Measurements from ENCODE around the gene PRCD.

Gene PRCD

GRCh38 chr17:76535788-76536510 is 3.9 kb upstream of the PRCD start:
- Histone ChIP-seq H3K27ac (ENCODE audit: insufficient read depth, low read length, poor library complexity, severe bottlenecking) (no peak overlapping the region), H3K9me3 (ENCODE audit: control insufficient read depth, low read length) (no peaks in the 10 kb centered on the region), H3K27me3 (replicated peaks; ENCODE audit: control insufficient read depth, insufficient read depth, low read length, poor library complexity, severe bottlenecking) (peaks cover 22% of the 10 kb centered on the region), H3K4me1 (ENCODE audit: control insufficient read depth, insufficient read depth, low read length, poor library complexity, severe bottlenecking) (peaks cover 14% of the 10 kb centered on the region), H3K36me3 (ENCODE audit: control insufficient read depth, insufficient read depth, low read length) (no peaks in the 10 kb centered on the region), H3K4me3 (ENCODE audit: insufficient read depth, low read depth, low read length, poor library complexity, severe bottlenecking) (no peak overlapping the region)
- no peak for DNase-seq

GRCh38 chr17:76536511-76537287 is 3.1 kb upstream of the PRCD start:
- H3K27me3 ChIP-seq (replicated peaks; ENCODE audit: control insufficient read depth, insufficient read depth, low read length, poor library complexity, severe bottlenecking): peaks cover 22% of the 10 kb centered on the region
- H3K4me1 ChIP-seq (ENCODE audit: control insufficient read depth, insufficient read depth, low read length, poor library complexity, severe bottlenecking): peaks cover 14% of the 10 kb centered on the region
- no peaks in the 10 kb centered on the region for H3K36me3 ChIP-seq (ENCODE audit: control insufficient read depth, insufficient read depth, low read length)
- no peak for DNase-seq
- H3K4me3 ChIP-seq (ENCODE audit: insufficient read depth, low read depth, low read length, poor library complexity, severe bottlenecking): no peak overlapping the region
- no peak overlapping the region for H3K27ac ChIP-seq (ENCODE audit: insufficient read depth, low read length, poor library complexity, severe bottlenecking)
- no peaks in the 10 kb centered on the region for H3K9me3 ChIP-seq (ENCODE audit: control insufficient read depth, low read length)

DNA sequence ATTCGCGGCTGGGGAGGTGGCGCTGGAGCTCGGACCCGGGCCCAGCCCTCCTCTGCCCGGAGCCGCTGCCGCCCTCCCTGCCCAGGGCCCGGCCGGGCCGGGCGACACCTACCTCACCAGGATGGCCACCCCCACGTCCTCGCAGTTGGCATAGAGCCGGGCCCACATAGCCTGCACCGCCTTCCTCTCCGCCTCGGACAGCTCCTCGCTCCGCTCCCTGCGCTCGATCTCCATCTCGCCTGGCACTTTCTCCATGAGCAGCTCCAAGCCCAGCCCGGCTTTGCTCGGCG is 2.6 kb upstream of the PRCD start:
- Histone ChIP-seq H3K9me3 (ENCODE audit: control insufficient read depth, low read length) (no peaks in the 10 kb centered on the region), H3K27ac (ENCODE audit: insufficient read depth, low read length, poor library complexity, severe bottlenecking) (no peak overlapping the region), H3K4me1 (ENCODE audit: control insufficient read depth, insufficient read depth, low read length, poor library complexity, severe bottlenecking) (peaks cover 14% of the 10 kb centered on the region), H3K4me3 (ENCODE audit: insufficient read depth, low read depth, low read length, poor library complexity, severe bottlenecking) (no peak overlapping the region), H3K27me3 (replicated peaks; ENCODE audit: control insufficient read depth, insufficient read depth, low read length, poor library complexity, severe bottlenecking) (peaks cover 22% of the 10 kb centered on the region), H3K36me3 (ENCODE audit: control insufficient read depth, insufficient read depth, low read length) (no peaks in the 10 kb centered on the region)
- no peak for DNase-seq

- no peak for DNase-seq
- Histone ChIP-seq H3K4me3 (ENCODE audit: insufficient read depth, low read depth, low read length, poor library complexity, severe bottlenecking) (no peak within 1 kb of the TSS), H3K36me3 (ENCODE audit: control insufficient read depth, insufficient read depth, low read length) (no peaks in the 10 kb centered on the region), H3K4me1 (ENCODE audit: control insufficient read depth, insufficient read depth, low read length, poor library complexity, severe bottlenecking) (peaks cover 14% of the 10 kb centered on the region), H3K27ac (ENCODE audit: insufficient read depth, low read length, poor library complexity, severe bottlenecking) (no peak within 1 kb of the TSS), H3K9me3 (ENCODE audit: control insufficient read depth, low read length) (no peaks in the 10 kb centered on the region), H3K27me3 (replicated peaks; ENCODE audit: control insufficient read depth, insufficient read depth, low read length, poor library complexity, severe bottlenecking) (peaks cover 25% of the 10 kb centered on the region)
Observed at GRCh38 chr17:76537578-76538280, 2.1 kb upstream of the PRCD start, which contains the start of gene CYGB. Gene CYGB, minus strand, starts transcription at chr17:76537709. Its CDS starts 167 bp downstream, at chr17:76537542.

DNA sequence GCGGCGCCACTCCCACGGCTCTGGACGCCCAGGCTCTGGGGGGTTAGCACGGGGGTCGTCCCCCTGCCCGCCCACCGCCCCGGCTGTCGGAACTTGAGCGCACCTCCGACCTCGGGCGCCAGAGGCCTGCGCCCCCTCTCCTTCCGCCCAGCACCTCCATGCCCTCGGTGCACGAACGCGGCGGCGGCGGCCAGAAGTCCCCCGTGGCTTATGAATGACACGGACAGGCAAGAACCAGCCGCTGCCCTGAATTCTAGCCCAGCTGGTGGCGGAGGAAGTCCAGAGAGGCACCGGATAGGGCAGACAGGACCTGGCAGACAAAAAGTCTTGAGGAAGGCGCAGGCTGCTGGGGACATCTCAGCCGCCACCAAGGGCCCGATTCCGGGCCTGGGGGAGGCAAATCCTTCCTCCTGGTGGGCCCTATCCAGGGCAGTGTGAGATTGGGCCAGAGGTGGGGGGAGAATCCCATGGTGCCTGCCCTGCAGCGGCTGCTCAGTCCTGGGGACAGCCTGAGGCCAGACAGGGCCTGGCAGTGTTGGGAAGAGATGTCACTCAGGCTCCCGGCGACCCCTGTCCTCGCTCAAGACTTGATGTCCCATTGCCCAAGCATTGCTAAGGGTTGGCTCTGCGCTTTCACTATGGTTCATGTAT is 1.4 kb upstream of the PRCD start:
- H3K27me3 ChIP-seq (replicated peaks; ENCODE audit: control insufficient read depth, insufficient read depth, low read length, poor library complexity, severe bottlenecking): peaks cover 25% of the 10 kb centered on the region
- H3K4me1 ChIP-seq (ENCODE audit: control insufficient read depth, insufficient read depth, low read length, poor library complexity, severe bottlenecking): peaks cover 14% of the 10 kb centered on the region
- H3K27ac ChIP-seq (ENCODE audit: insufficient read depth, low read length, poor library complexity, severe bottlenecking): no peak overlapping the region
- H3K36me3 ChIP-seq (ENCODE audit: control insufficient read depth, insufficient read depth, low read length): no peaks in the 10 kb centered on the region
- H3K4me3 ChIP-seq (ENCODE audit: insufficient read depth, low read depth, low read length, poor library complexity, severe bottlenecking): no peak overlapping the region
- H3K9me3 ChIP-seq (ENCODE audit: control insufficient read depth, low read length): no peaks in the 10 kb centered on the region
- DNase-seq: no peak

- Histone ChIP-seq H3K27ac (ENCODE audit: insufficient read depth, low read length, poor library complexity, severe bottlenecking) (no peak overlapping the region), H3K27me3 (replicated peaks; ENCODE audit: control insufficient read depth, insufficient read depth, low read length, poor library complexity, severe bottlenecking) (peaks cover 25% of the 10 kb centered on the region), H3K4me1 (ENCODE audit: control insufficient read depth, insufficient read depth, low read length, poor library complexity, severe bottlenecking) (peaks cover 14% of the 10 kb centered on the region), H3K36me3 (ENCODE audit: control insufficient read depth, insufficient read depth, low read length) (no peaks in the 10 kb centered on the region), H3K9me3 (ENCODE audit: control insufficient read depth, low read length) (no peaks in the 10 kb centered on the region), H3K4me3 (ENCODE audit: insufficient read depth, low read depth, low read length, poor library complexity, severe bottlenecking) (no peak overlapping the region)
- no peak for DNase-seq
Observed at GRCh38 chr17:76538941-76539570, 788 bp upstream of the PRCD start.

- Histone ChIP-seq H3K9me3 (ENCODE audit: control insufficient read depth, low read length) (no peaks in the 10 kb centered on the region), H3K4me3 (ENCODE audit: insufficient read depth, low read depth, low read length, poor library complexity, severe bottlenecking) (no peak overlapping the region), H3K4me1 (ENCODE audit: control insufficient read depth, insufficient read depth, low read length, poor library complexity, severe bottlenecking) (peaks cover 14% of the 10 kb centered on the region), H3K27me3 (replicated peaks; ENCODE audit: control insufficient read depth, insufficient read depth, low read length, poor library complexity, severe bottlenecking) (peaks cover 25% of the 10 kb centered on the region), H3K36me3 (ENCODE audit: control insufficient read depth, insufficient read depth, low read length) (no peaks in the 10 kb centered on the region), H3K27ac (ENCODE audit: insufficient read depth, low read length, poor library complexity, severe bottlenecking) (no peak overlapping the region)
- no peak for DNase-seq
Observed at GRCh38 chr17:76540381-76541300, 797 bp downstream of the PRCD start.

- Histone ChIP-seq H3K27me3 (replicated peaks; ENCODE audit: control insufficient read depth, insufficient read depth, low read length, poor library complexity, severe bottlenecking) (peaks cover 17% of the 10 kb centered on the region), H3K27ac (ENCODE audit: insufficient read depth, low read length, poor library complexity, severe bottlenecking) (no peak overlapping the region), H3K36me3 (ENCODE audit: control insufficient read depth, insufficient read depth, low read length) (no peaks in the 10 kb centered on the region), H3K9me3 (ENCODE audit: control insufficient read depth, low read length) (no peaks in the 10 kb centered on the region), H3K4me1 (ENCODE audit: control insufficient read depth, insufficient read depth, low read length, poor library complexity, severe bottlenecking) (peaks cover 14% of the 10 kb centered on the region), H3K4me3 (ENCODE audit: insufficient read depth, low read depth, low read length, poor library complexity, severe bottlenecking) (no peak overlapping the region)
- DNase-seq: no peak
Observed at GRCh38 chr17:76541739-76542454, 2.1 kb downstream of the PRCD start.

Data from effector memory CD4-positive, alpha-beta T cell (primary cell).